ENCODE measurements around the gene LRRN2.

The LRRN2 gene

DNA sequence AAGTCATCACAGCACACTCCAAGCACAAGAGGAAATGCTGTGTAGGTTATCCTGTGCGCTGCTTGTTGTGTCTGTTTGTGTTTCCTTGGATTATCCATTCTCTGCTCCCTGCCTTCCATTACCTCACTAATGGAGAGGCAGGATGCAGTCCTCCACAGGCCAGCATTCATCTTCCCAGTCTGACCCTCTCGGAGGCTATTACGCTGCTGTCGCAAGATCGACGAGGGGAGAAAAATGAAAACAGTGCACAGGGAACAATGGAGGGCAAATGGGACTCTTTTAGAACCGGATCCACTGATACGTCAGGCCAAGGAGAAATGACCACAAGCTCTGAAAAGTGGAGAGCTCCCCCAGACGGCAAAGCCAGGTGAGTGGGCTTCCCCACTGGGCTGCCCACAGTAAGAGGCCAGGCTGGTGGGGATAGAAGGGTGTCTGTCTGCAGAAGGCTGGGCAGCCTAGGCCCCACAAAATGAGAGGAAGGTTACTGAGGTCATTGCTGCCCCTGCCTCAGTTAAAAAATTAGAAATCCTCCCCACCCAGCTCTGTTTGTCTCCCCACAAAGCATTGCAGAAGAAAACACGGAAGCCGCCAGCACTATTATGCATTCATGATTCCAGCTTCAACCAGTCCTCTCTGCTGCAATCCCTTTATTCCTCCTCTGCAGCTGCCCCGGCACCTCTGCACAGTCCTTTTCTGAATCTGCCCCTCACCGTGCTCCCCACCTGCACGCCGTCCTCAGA is 21.7 kb downstream of the LRRN2 start:
- DNase-seq (ENCODE audit: low read depth in 2 of 2) = no peak

DNA sequence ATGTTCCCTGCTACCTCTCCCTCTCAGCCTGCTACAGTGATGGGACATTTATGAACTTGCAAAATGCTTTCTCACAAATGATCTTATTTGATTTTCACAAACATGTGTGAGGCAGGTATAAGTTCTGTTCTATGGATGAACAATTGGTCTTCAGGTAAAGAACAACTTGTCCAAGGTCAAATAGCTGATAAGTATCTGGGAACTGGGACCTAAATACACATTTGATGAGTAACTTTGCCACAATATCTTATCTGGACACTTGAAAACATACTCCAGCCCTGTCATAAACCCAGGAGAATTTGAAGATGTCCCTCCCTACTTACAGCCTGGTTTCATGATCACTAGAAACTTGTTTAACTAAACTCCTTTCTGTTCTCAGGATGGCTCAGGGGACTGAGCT is 23.0 kb downstream of the LRRN2 start:
- no peak for DNase-seq (ENCODE audit: low read depth in 2 of 2)

DNA sequence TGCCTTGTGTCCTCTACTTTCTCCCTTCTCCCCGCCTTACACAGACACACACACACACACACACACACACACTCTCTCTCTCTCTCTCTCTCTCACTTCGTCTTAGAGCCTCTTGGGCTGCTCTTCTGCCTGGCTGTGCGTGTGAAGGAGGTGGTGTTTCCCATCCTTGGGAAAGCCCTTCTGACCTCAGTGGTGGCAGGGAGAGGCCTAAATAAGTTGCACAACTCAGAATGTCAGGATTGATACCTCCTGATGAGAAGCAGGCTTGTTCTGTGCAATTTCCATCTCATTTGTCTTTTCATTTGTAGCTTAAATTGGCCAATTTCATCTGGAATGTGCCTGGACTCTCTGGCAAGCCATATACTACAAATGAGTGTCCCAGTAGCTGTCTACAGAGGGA is 25.0 kb downstream of the LRRN2 start:
- no peak for DNase-seq (ENCODE audit: low read depth in 2 of 2)

DNA sequence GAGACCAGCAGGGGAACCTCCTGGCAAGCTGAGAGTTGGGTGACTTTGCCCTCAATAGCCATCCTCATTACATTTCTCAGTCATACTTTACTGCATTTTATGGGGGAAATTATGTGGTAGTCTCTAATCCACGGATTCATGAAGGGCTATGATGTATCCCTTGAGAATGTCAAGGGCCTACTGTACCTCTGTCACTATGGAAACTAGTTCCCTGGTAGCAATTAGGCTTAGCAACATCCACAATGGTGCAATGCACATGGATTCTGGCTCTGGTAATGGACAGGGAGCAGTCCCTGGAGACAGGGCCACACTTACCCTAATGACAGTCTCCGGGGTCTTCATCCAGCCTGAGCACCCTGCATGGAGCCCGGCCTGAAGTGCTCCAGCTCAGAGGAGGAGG is 26.5 kb downstream of the LRRN2 start:
- no peak for DNase-seq (ENCODE audit: low read depth in 2 of 2)

DNA sequence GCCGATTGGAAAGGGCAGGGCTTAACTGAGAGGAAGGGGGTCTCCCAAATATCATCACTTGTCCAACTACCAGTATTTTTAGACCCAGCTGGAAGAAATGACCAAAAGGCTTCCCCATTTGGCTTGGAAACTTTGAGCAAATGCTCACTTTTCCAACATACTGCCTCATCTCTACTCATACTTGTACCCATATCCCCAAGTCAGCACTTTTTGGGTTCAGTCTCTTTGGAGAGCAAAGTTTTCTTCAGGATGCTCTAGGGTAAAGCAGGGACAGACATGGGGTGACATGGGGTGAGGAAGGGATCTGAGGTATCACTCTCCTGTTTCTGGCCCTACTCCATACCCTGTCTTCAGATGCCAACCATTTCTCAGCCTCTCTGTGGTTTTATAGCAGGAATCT is 27.2 kb downstream of the LRRN2 start:
- DNase-seq (ENCODE audit: low read depth in 2 of 2) = no peak

DNA sequence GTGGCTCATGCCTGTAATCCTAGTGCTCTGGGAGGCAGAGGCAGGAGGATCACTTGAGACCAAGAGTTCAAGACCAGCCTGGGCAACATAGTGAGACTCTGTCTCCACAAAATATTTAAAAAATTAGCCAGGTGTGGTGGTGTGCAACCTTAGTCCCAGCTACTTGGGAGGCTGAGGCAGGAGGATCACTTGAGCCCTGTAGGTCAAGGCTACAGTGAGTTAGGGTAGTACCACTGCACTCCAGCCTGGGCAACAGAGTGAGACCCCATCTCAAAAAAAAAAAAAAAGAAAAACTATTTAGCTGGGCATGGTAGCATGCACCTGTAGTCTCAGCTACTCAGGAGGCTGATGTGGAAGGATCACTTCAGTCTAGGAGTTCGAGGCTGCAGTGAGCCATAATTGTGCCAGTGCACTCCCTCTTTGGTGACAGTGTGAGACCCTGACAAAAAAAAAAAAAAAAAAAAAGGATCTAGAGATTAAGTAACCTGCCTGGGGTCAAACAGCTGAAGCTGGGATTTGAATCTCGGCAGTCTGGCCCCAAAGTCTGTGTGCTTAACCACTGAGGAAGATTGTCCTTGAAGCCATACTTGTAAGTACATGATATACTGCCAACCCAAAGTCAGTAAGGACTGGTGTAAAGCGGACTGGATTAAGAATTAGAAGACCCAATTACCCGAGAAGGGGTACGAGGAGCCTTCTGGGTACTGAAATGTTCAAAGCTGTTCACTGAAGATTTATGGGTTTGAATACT is 31.8 kb downstream of the LRRN2 start:
- no peak for DNase-seq (ENCODE audit: low read depth in 2 of 2)

DNA sequence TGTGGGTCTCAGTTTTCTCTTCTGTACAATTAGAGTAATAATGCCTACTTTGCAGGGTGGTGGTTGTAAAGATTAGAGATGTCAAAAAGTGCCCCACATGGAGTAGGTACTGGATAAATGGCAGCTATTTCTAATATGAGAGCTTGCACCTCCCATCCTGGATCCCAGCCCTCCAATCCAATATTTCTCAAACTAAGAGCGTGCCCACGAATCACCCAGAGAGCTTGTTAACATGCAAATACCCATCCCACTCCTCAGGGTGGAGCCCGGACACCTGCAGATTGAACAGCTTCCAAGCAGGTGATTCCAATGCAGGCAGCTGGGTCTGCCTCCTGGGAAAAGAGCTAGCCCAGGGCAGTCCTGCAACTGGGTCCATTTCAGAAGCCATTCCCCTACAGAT is 33.0 kb downstream of the LRRN2 start:
- no peak for DNase-seq (ENCODE audit: low read depth in 2 of 2)

DNA sequence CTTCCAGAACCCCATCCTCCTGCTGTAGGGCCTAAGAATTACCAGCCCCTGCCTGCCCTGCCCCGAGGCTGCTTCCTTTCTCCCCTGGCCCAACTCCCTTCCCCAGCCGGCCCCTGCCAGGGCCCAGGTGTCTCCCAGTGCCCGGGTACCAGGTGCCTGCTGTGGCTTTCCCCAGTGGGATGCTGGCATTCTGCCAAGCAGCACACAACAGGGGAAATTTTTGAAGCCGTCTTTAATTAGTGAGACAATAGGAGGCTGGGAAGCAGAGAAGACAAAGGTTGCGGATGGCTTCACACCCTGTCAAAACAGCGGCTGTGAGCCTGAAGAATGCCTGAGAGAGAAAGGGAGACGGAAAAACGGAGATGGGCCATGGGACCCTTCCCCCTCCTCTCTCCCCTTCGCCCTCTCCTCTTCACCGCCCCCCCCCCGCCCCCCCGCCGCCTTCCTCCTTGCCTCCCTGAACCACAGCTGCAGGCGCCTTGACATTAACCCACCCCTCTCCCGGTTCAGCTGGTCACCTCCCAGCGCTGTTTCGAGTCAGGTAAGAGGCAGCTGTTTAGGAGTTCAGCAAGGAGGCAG is 33.6 kb downstream of the LRRN2 start:
- DNase-seq (ENCODE audit: low read depth in 2 of 2) = no peak

DNA sequence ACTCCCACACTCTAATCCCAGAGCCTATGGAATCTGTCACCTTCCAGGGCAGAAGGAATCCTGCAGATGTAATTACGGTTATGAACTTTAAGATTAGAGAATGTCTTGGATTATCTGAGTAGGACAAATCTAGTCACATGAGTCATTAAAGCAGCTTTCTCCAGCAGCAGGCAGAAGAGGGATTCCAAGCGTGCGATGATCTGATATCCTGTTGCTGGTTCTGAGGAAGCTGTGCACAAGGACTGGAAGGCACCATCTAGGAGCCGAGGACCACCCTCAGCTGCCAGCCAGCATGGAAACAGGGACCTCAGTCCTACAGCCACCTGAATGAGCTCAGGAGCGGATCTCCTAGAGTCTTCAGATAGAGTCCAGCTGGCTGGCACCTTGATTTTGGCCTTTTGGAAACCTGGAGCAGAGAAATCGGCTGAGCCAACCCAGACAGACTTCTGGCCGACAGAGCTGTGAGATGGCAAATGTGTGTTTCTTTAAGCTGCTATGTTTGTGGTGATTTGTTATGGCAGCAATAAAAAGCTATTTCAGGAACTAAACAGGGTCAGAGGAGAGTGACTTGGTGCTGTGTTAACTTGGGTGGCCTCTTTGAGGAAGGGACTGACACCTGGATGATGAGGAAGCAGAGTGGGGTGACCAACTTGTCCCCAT is 34.5 kb downstream of the LRRN2 start:
- DNase-seq (ENCODE audit: low read depth in 2 of 2) = no peak

DNA sequence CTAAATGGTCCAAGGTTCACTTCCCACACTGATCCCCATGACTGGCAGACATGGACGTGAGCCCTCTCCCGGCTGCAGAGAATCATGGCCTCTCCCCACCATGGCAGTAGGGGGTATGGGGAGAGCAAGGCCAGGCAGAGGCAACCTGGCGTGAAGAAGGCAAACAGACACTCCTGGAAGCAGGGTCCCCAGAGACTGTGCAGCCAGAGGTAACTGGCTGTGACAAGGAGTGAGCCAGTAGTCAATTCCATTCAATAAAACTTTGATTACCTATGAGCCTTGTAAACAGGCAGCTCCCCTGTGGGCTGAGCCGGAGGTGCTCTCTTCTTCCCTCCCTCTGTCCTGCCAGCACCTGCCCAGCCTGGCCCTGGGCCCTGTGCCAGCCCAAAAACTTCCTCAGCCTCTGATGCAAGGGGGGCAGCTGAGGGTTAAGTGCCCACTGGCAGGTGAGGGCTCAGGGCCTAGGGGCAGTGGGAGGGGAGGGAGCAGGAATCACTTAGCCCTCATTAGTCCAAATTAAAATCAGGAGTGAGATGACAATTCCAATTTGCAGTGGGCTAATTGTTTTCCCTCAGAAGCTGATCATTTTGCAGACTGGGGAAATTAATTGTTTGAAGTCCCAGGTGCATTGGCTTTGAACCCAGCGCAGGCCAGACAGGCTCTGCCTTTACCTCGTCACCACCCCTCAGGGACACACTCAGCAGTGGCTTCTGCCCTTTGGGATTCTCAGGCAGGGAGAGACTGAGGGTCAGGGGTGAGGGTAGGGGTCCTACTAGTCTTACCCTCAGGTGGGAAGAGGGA is 35.6 kb downstream of the LRRN2 start:
- DNase-seq (ENCODE audit: low read depth in 2 of 2) = no peak

DNA sequence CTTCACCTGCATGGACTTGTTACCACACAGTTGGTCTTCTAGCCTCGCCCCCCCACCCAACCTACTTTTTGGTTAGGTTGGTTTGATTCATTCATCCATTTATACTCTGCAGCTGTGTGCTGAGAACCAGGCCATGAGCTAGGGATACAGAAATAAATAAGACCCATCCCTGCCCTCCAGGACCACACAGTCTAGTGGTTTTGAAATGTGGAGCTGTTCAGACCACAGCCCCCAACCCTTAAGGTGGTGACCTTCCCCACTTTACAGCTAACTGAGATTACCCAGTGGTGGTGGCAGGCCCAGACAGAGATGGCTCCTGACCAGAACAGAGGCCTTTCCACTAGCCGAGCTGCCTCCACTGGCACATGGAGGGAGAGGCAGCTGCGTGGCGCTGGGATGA is 37.0 kb downstream of the LRRN2 start:
- no peak for DNase-seq (ENCODE audit: low read depth in 2 of 2)

DNA sequence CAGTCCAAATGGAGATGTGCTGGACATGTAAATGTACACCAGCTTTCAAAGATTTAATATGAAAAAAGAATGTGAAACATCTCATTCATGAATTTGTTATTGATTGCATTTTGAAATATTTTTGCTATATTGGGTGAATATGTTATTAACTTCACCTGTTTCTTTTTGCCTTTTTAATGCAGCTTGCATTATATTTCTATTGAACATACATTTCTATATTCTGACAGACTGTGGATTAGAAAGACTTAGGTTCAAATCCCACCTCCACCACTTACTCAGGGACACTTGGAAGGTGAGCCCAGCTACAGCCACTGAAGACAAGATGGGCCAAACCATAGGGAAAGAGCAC is 37.8 kb downstream of the LRRN2 start:
- DNase-seq (ENCODE audit: low read depth in 2 of 2) = no peak

DNA sequence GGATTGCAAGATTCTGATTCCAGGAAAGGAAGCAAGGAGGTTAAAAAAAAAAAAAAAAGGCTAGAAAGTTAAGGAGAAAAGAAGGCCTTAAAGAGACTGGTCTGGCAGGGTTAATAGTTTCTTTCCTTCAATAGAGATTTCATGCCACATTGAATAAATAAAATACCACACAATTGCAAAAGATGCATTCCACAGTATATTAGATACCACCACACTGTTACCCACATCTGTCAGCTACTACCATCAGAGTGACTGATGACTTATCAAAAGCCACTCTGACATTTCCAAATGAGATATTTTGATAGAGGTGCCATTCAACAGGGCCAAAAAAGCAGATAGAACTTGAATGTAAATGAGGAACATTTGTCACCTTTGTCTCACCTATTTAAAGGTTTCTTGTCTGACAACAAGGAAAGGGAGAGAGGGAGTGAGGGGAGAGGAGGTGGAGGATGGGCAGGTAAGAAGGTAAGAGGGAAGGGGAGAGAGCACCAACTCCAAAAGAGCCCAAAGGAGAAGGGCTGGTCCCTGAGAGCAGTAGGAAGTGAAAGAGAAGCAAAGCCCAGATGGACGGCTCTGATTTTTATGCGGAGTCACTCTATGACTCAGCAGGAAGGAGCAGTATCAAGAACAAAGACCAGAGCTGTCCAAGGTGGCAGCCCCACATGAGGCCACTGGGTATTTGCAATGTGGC is 38.3 kb downstream of the LRRN2 start:
- DNase-seq (ENCODE audit: low read depth in 2 of 2) = no peak

DNA sequence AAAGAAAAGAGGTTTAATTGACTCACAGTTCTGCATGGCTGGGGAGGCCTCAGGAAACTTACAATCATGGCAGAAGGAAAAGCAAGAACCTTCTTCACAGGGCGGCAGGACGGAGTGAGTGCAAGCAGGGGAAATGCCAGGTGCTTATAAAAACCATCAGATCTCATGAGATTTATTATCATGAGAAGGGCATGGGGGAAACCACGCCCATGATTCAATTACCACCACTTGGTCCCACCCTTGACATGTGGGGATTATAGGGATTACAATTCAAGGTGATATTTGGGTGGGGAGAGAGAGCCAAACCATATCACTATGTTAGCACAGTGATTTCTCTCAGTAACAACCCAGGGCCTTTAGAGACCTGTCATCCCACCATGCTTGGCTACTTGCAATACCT is 39.9 kb downstream of the LRRN2 start:
- no peak for DNase-seq (ENCODE audit: low read depth in 2 of 2)

DNA sequence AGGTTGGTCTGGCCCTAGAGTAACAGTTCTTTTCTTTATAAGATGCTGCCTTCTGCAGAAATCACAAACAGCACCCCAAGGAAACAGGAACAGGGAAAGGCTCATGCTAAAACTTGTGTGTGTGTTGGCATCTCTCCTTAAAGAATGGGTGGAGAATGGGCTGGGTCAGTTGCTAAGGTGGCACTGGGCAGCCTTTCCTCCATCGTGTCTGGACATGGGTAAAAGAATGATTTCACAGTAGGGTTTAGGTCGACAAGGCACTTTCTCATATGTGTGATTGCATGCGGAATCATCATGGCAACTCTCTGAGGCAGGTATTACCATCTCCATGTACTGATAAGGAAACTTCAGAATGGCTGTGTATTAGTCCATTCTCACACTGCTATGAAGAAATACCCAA is 40.3 kb downstream of the LRRN2 start:
- no peak for DNase-seq (ENCODE audit: low read depth in 2 of 2)

DNA sequence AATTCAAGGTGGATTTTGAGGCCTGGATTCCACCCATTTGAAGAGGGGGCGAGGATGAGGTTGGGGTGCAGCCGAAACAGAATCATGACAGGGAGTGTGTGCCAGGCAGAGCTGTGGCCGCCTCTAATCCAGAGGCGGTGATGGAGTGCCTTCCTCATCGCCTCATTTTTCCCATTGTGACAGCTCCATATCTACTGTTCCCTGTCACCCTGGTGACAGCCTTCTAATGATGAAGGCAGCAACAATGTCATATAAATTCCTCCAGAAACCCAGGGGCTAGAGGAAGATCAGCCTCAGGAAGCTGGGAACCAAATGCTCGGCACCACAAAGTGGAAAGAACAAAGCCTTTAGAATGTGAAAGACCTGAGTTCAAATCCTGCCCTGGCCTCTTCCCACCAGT is 42.0 kb downstream of the LRRN2 start:
- DNase-seq (ENCODE audit: low read depth in 2 of 2) = no peak

DNA sequence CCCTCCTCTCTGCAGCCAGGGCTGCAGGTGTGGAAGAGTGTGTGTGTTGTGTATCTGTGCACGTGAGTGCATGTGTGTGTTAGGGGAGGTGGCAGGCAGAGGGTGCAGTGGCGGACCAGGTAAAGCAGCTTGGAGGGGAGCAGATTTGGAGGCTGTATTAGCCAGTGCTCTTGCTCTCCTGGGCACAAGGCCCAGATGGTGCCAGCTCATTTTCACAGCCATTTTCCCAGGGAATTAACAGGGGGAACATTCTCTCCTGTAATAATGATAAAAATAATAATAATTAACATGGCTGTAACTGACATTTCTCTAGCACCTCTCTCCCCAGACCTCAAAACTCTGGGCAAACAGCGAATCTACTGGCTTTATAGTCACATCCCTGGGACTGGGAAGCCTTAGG is 43.6 kb downstream of the LRRN2 start:
- DNase-seq (ENCODE audit: low read depth in 2 of 2) = no peak

DNA sequence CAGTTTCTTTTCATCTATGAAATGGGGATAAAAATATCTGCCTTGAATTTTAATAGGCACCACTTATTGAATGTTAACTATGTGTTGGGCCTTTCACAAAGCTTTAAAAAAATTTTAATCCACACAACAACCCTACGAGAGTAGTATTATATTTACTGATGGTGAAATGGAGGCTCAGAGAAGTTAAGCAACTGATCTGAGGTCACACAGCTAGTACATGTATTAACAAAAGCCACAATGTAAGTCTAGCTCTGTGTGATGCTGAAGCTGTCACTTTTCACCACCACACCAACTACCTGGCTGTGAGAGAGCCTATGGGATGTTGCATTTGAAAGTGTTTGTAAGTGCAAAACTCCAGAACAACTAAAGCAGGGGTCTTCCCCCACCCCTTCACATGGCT is 44.1 kb downstream of the LRRN2 start:
- DNase-seq (ENCODE audit: low read depth in 2 of 2) = no peak

DNA sequence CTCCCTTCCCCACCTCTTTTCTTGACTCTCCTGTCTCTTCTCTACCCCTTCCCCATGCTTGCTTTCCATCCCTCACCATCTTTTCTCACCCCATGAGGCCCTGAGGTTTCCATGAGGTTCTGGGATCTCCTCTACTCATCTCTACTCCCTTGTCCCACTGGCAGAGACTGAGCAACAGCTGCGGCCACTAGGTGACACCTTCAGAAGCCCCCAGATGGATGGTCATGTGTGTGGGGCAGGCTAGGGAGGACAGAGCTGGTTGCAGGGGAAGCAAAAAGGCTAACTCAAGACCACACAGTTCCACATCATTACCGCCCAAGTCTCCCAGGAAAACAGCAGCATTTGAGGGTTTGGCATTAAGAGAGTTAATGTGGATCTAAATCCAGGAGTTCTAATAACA is 45.0 kb downstream of the LRRN2 start:
- DNase-seq (ENCODE audit: low read depth in 2 of 2) = no peak

DNA sequence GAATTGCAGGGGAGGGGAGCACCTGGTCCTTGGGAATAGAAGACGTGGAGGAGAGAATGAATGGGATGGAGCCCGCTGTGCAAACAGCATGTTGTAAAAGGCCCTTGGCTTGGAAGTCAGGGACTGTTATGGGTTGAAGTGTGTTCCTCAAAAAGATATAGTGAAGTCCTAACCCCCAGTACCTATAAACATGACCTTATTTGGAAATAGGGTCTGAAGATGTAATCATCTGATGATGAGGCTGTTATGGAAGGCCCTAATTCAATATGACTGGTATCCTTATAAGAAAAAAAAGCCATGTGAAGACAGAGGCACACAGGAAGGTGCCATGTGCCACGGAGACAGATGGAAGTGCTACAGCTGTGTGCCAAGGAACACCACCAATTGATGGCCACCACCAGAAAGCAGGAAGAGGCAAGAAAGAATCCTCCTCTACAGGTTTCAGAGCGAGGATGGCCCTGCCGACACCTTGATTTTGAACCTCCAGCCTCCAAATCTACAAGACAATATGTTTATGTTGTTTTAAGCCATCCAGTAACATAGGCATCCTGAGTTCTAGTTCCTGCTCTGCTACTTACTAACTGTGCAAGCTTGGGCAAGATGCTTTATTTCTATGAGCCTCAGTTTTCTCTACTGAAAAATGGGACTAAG is 51.2 kb downstream of the LRRN2 start:
- no peak for DNase-seq (ENCODE audit: low read depth in 2 of 2)

DNA sequence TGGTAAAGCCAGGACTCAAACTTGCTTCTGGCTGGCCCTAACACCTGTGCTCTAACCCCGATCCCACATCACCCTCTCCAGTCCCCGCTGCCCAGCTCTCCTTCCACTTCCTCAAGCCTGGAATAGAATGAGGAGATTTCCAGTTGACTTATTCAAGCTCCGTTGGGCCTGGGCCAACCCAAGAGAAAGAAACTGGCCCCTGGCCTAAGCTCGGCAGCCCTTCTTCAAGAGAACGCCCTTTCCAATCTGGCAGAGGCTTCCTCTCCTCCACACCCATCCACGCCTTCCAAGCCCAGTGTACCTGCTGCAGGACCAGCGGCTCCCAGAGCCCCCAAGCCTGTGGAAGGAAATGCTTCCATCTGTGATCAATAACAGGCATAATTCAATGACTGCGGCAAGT is 51.9 kb downstream of the LRRN2 start:
- DNase-seq (ENCODE audit: low read depth in 2 of 2) = no peak

Measured in stimulated activated CD4-positive, alpha-beta T cell treated with anti-CD3 and anti-CD28 coated beads, Interleukin-15, amount 100 ng/mL, for 48 hours (primary cell).